SK-N-SH treated with all-trans-retinoic acid at 6 μM for 48 hours (cell line): ENCODE results near the gene DAPL1.

Experiments used
- ATAC-seq: fragments of 200-7000 bp; cut with Tn5 transposase; 3 replicates; pipeline ENCODE4 v1.9.1; 2020; ENCODE audit warnings: mild to moderate bottlenecking, moderate library complexity
- ARNTL ChIP-seq: fragments of 450-650 bp; formaldehyde crosslinking; IDR thresholded peaks from 2 replicates; pipeline ENCODE4 v1.5.0; 2020; ENCODE audit warnings: low read depth, mild to moderate bottlenecking, moderate library complexity, borderline replicate concordance
- BACH2 ChIP-seq: fragments of 250-450 bp; sonication (Bioruptor Pico); IDR thresholded peaks from 2 replicates; pipeline ENCODE4 v1.9.0; 2021; ENCODE audit warnings: mild to moderate bottlenecking, borderline replicate concordance
- CREB5 ChIP-seq: fragments of 250-450 bp; sonication (Bioruptor Pico); IDR thresholded peaks from 2 replicates; pipeline ENCODE4 v1.5.1; 2020; ENCODE audit warnings: low read depth, mild to moderate bottlenecking, moderate library complexity
- CSDC2 ChIP-seq: fragments of 250-450 bp; sonication (Bioruptor Pico); IDR thresholded peaks from 2 replicates; pipeline ENCODE4 v1.5.0; 2020; ENCODE audit warnings: mild to moderate bottlenecking, moderate library complexity
- ESRRG ChIP-seq: fragments of 250-450 bp; sonication (Bioruptor Pico); IDR thresholded peaks from 2 replicates; pipeline ENCODE4 v1.6.1; 2021; ENCODE audit warnings: mild to moderate bottlenecking
- GLIS3 ChIP-seq: fragments of 250-450 bp; sonication (Bioruptor Pico); IDR thresholded peaks from 2 replicates; pipeline ENCODE4 v1.5.0; 2020; ENCODE audit warnings: mild to moderate bottlenecking, moderate library complexity
- OSR1 ChIP-seq: fragments of 250-450 bp; sonication (Bioruptor Pico); IDR thresholded peaks from 2 replicates; pipeline ENCODE4 v1.8.0; 2022; ENCODE audit warnings: moderate library complexity, mild to moderate bottlenecking, inconsistent platforms
- RARB ChIP-seq: fragments of 250-450 bp; sonication (Bioruptor Pico); IDR thresholded peaks from 2 replicates; pipeline ENCODE4 v1.8.0; 2021; ENCODE audit warnings: mild to moderate bottlenecking, moderate library complexity
- SNAI2 ChIP-seq: fragments of 250-450 bp; sonication (Bioruptor Pico); IDR thresholded peaks from 2 replicates; pipeline ENCODE4 v1.5.0; 2020; ENCODE audit warnings: mild to moderate bottlenecking, moderate library complexity
- TCF4 ChIP-seq: fragments of 250-450 bp; sonication (Bioruptor Pico); IDR thresholded peaks from 2 replicates; pipeline ENCODE4 v1.8.0; 2021; ENCODE audit warnings: mild to moderate bottlenecking, moderate library complexity, borderline replicate concordance
- TOX ChIP-seq: fragments of 250-450 bp; sonication (Bioruptor Pico); IDR thresholded peaks from 2 replicates; pipeline ENCODE4 v1.8.0; 2021; ENCODE audit warnings: mild to moderate bottlenecking, moderate library complexity, borderline replicate concordance
- TSHZ2 ChIP-seq: fragments of 250-450 bp; sonication (Bioruptor Pico); IDR thresholded peaks from 2 replicates; pipeline ENCODE4 v1.5.0; 2020; ENCODE audit warnings: mild to moderate bottlenecking, moderate library complexity
- ZC3H10 ChIP-seq: fragments of 250-450 bp; sonication (Bioruptor Pico); IDR thresholded peaks from 2 replicates; pipeline ENCODE4 v1.5.1; 2021; ENCODE audit warnings: mild to moderate bottlenecking, moderate library complexity
- ZFP3 ChIP-seq: fragments of 250-450 bp; sonication (Bioruptor Pico); IDR thresholded peaks from 2 replicates; pipeline ENCODE4 v1.5.0; 2020; ENCODE audit warnings: mild to moderate bottlenecking, moderate library complexity
- ZFP30 ChIP-seq: fragments of 450-650 bp; formaldehyde crosslinking; IDR thresholded peaks from 2 replicates; pipeline ENCODE4 v1.5.0; 2022; ENCODE audit warnings: mild to moderate bottlenecking, moderate library complexity
- ZNF70 ChIP-seq: fragments of 450-650 bp; formaldehyde crosslinking; IDR thresholded peaks from 2 replicates; pipeline ENCODE4 v1.5.0; 2020; ENCODE audit warnings: mild to moderate bottlenecking, moderate library complexity
- ZNF8 ChIP-seq: fragments of 450-650 bp; formaldehyde crosslinking; IDR thresholded peaks from 2 replicates; pipeline ENCODE4 v1.5.0; 2020; ENCODE audit warnings: mild to moderate bottlenecking, moderate library complexity
- TF ChIP-seq, protein P1 (sequence below): fragments of 250-450 bp; sonication (Bioruptor Pico); IDR thresholded peaks from 2 replicates; pipeline ENCODE4 v1.5.1; 2021; ENCODE audit warnings: mild to moderate bottlenecking, moderate library complexity

The DAPL1 gene

GRCh38 chr2:158822193-158822592 lies 27.1 kb downstream of the DAPL1 start (continued):
- no peak for TF ChIP-seq CREB5
- no peak for TF ChIP-seq TCF4
- TF ChIP-seq ZFP3 (CRISPR knock-in tag), result no peak
- TF ChIP-seq CSDC2 (CRISPR knock-in tag), result no peak
- TF ChIP-seq ZNF8, result no peak
- TF ChIP-seq GLIS3 (CRISPR knock-in tag), result no peak

DNA sequence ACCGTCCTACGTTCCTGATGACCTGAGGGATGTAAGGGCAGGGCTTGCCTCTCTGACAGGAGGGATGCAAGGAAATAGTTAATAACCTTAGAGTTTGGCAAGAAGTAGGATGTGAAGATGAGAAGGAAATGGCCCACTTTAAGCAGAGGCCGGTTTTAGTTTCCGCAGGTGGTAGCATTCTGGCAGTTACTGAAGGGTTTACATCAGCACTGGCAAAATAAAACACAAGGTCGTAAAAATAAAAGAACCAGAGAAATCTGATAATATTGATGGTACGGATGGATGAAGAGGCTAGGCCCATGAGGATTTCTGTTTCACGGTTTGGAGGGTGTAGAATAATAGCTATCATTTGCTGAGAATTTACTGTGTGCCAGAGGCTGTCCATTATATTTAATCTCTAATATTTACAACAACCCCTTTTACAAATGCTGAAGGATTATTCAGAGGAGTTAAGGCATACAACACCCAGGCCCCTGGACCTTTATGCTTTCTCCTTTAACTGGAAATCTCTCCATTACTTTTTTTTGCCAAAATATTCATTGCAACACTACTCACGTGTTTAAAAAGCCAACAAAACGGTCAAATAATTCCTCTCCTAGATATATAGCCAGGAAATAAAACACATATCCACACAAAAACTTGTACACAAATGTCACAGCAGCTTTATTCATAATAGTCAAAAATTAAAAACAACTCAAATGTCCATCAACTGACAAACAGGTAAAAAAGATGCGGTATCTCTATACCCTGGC lies 28.5 kb downstream of the DAPL1 start:
- ATAC-seq, result no peak

DNA sequence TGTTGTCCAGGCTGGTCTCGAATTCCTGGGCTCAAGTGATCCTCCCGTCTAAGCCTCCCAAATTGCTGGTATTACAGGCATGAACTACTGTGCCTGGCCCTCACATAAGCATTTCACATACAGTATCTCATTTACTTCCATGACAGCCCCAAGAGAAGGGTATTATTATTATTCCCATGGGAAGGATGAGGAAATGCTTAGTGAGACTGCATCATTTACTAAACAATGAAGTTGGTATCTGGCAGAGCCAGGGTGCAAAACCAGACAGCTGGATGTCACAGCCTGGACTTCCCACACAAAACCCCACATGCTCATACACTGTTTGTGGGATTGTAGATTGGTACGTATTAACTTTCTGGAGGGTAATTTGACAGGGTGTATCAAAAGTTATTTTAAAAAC lies 29.9 kb downstream of the DAPL1 start:
- ATAC-seq, result no peak
- TF ChIP-seq CREB5, result no peak
- TF ChIP-seq TOX (CRISPR knock-in tag), result no peak
- no peak for TF ChIP-seq RARB (CRISPR knock-in tag)
- TF ChIP-seq ESRRG (CRISPR knock-in tag), result no peak
- no peak for TF ChIP-seq CSDC2 (CRISPR knock-in tag)
- TF ChIP-seq TSHZ2, result no peak

More for the DNA sequence above, 28.5 kb downstream of the DAPL1 start:
- no peak for TF ChIP-seq ZNF70 (CRISPR knock-in tag)
- no peak for TF ChIP-seq TCF4
- TF ChIP-seq, protein P1, sequence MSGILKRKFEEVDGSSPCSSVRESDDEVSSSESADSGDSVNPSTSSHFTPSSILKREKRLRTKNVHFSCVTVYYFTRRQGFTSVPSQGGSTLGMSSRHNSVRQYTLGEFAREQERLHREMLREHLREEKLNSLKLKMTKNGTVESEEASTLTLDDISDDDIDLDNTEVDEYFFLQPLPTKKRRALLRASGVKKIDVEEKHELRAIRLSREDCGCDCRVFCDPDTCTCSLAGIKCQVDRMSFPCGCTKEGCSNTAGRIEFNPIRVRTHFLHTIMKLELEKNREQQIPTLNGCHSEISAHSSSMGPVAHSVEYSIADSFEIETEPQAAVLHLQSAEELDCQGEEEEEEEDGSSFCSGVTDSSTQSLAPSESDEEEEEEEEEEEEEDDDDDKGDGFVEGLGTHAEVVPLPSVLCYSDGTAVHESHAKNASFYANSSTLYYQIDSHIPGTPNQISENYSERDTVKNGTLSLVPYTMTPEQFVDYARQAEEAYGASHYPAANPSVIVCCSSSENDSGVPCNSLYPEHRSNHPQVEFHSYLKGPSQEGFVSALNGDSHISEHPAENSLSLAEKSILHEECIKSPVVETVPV, result no peak
- TF ChIP-seq ZFP3 (CRISPR knock-in tag), result no peak
- TF ChIP-seq OSR1 (CRISPR knock-in tag), result no peak
- no peak for TF ChIP-seq BACH2
- no peak for TF ChIP-seq CSDC2 (CRISPR knock-in tag)
- TF ChIP-seq RARB (CRISPR knock-in tag), result no peak
- TF ChIP-seq ARNTL (CRISPR knock-in tag), result no peak
- TF ChIP-seq CREB5, result no peak
- TF ChIP-seq TOX (CRISPR knock-in tag), result no peak
- TF ChIP-seq ZFP30 (CRISPR knock-in tag), result no peak
- TF ChIP-seq GLIS3 (CRISPR knock-in tag), result no peak
- no peak for TF ChIP-seq SNAI2 (CRISPR knock-in tag)
- no peak for TF ChIP-seq ZC3H10 (CRISPR knock-in tag)
- no peak for TF ChIP-seq TSHZ2
- no peak for TF ChIP-seq ZNF8
- no peak for TF ChIP-seq ESRRG (CRISPR knock-in tag)
